K562 (cell line): ENCODE measurements around the gene KIF5A. TPM values are rescaled to one million over a fixed set of nuclear protein-coding genes. Genes with fewer than 3 reads are reported as not detected.
A peak's percentile ranks its signal among the peaks of the same experiment; 100 is the strongest.

ENCODE experiments used
- CHAMP1 ChIP-seq: fragments of 450-650 bp; IDR thresholded peaks from 2 replicates; pipeline ENCODE4 v1.6.1; 2016; ENCODE audit warnings: mild to moderate bottlenecking
- CREB3L1 ChIP-seq: fragments of 450-650 bp; IDR thresholded peaks from 2 replicates; pipeline ENCODE4 v1.6.1; 2014; ENCODE audit warnings: low read depth, mild to moderate bottlenecking, moderate library complexity, borderline replicate concordance
- HES1 ChIP-seq: fragments of 450-650 bp; IDR thresholded peaks from 2 replicates; pipeline ENCODE4 v1.6.1; 2016; ENCODE audit warnings: low read depth, mild to moderate bottlenecking, moderate library complexity
- JUN ChIP-seq, 2 experiments: sonication (generic) in 1 of 2; formaldehyde crosslinking in 1 of 2; IDR thresholded peaks; 2 replicates each; pipeline versions ENCODE4 v1.6.1 to v1.8.0; 2012 to 2022; ENCODE audit warnings: borderline replicate concordance in 2 of 2, mild to moderate bottlenecking in 2 of 2, improper control_type of control experiment in 1 of 2, low read depth in 1 of 2, low read length in 1 of 2, missing genetic modification reagents in 1 of 2
- KHSRP ChIP-seq: fragments of 450-650 bp; IDR thresholded peaks from 2 replicates; pipeline ENCODE4 v1.6.1; 2017
- MEIS2 ChIP-seq: fragments of 450-650 bp; IDR thresholded peaks from 2 replicates; pipeline ENCODE4 v1.6.1; 2014; ENCODE audit warnings: mild to moderate bottlenecking; ENCODE audit not compliant: partially characterized antibody
- MTA3 ChIP-seq: fragments of 450-650 bp; formaldehyde crosslinking; IDR thresholded peaks from 2 replicates; pipeline ENCODE4 v1.6.1; 2017; ENCODE audit warnings: mild to moderate bottlenecking, borderline replicate concordance
- NFIC ChIP-seq: fragments of 450-650 bp; IDR thresholded peaks from 2 replicates; pipeline ENCODE4 v1.6.1; 2017; ENCODE audit warnings: mild to moderate bottlenecking, inconsistent platforms
- SMARCA4 ChIP-seq: fragments of 450-650 bp; IDR thresholded peaks from 2 replicates; pipeline ENCODE4 v1.6.1; 2016
- SRF ChIP-seq, 2 experiments: fragments of 250-450, 450-650 bp in 1 of 2; sonication (Bioruptor Pico) in 1 of 2; sonication (generic) in 1 of 2; formaldehyde crosslinking; IDR thresholded peaks; 2 replicates each; pipeline versions ENCODE4 v1.5.0 to v1.5.1; 2020 to 2022; ENCODE audit warnings: mild to moderate bottlenecking in 1 of 2, missing genetic modification reagents in 1 of 2
- TAF7 ChIP-seq: fragments of 450-650 bp; IDR thresholded peaks from 2 replicates; pipeline ENCODE4 v1.6.1; 2016; ENCODE audit warnings: missing genetic modification characterization, missing compliant biosample characterization
- TAL1 ChIP-seq: fragments of 450-650 bp; IDR thresholded peaks from 2 replicates; pipeline ENCODE4 v1.6.1; 2016; ENCODE audit warnings: mild to moderate bottlenecking
- TBP ChIP-seq: optimal IDR thresholded peaks from 2 replicates; pipeline ENCODE3; 2011; ENCODE audit warnings: low read depth, low read length, improper control_type of control experiment
- ZKSCAN8 ChIP-seq: fragments of 200-800 bp; sonication (Bioruptor generic); IDR thresholded peaks from 2 replicates; pipeline ENCODE4 v1.6.1; 2016; ENCODE audit warnings: missing genetic modification characterization, missing compliant biosample characterization
- ZNF766 ChIP-seq: fragments of 200-800 bp; sonication (Bioruptor generic); conservative IDR thresholded peaks from 2 replicates; pipeline ENCODE4 v1.6.1; 2016; ENCODE audit warnings: missing genetic modification characterization, missing compliant biosample characterization
- polyA plus RNA-seq, 8 experiments: library from polyadenylated mRNA; depleted of rRNA in 4 of 8; stranded (reverse) in 5 of 8; unstranded in 3 of 8; fragments of >200 nt; fragmentation: Nextera tagmentation in 2 of 8; fragmentation: Illumina TruSeq in 1 of 8; extraction: Ambion mirVana in 2 of 8; extraction: Trizol in 1 of 8; gene quantifications; 2 replicates each; pipeline versions ENCODE4 v1.2.1 to v1.2.3, GENCODE V29; 2011 to 2014; ENCODE audit warnings: inconsistent platforms in 1 of 8, missing spikeins in 1 of 8
- total RNA-seq, 7 experiments: library from RNA; depleted of rRNA in 6 of 7; stranded (reverse); fragments of >200 nt in 6 of 7; fragmentation: Illumina TruSeq in 2 of 7; extraction: Trizol in 2 of 7; gene quantifications; 2 replicates each; pipeline versions ENCODE4 v1.2.1 to v1.2.3, GENCODE V29; 2011 to 2021; ENCODE audit warnings: low replicate concordance in 1 of 7

Gene KIF5A
- total and polyA plus RNA-seq, 9 of the 15 experiments (the other 6 are each of a cell fraction or from before 2014, with no cell fraction given) = 3.4 to 17.7 (median 8.0) TPM

- TF ChIP-seq MEIS2 (peak; percentile 62), TBP (peak; percentile 61), SRF (CRISPR knock-in tag; IDR thresholded peaks at IDR 0.05) (peak in 1 of 2 experiments; percentile 66; a peak in 1 of 4 replicates), JUN (IDR thresholded peaks at IDR 0.05; ENCODE audit: borderline replicate concordance, low read depth, low read length) (peak; percentile 50; the same call in 1 of the 2 replicates), JUN (CRISPR knock-in tag; IDR thresholded peaks at IDR 0.05; ENCODE audit: borderline replicate concordance) (no peak), ZNF766 (CRISPR knock-in tag) (peak; percentile 17; the same call in 1 of the 2 replicates), KHSRP (no peak), ZKSCAN8 (CRISPR knock-in tag) (peak; percentile 58; the same call in 1 of the 2 replicates), HES1 (peak; percentile 76), CREB3L1 (peak; percentile 68; the same call in 1 of the 2 replicates), SMARCA4 (peak; percentile 95), MTA3 (peak; percentile 90; the same call in 1 of the 2 replicates), TAF7 (tag) (no peak), CHAMP1 (peak; percentile 54; the same call in 1 of the 2 replicates), NFIC (peak; percentile 82), TAL1 (peak; percentile 94)
These were observed 10.6 kb upstream of the KIF5A start (continued) for GRCh38 chr12:57539134-57539768.
